ENCODE data around the gene CHD2. TPM values are rescaled to one million over a fixed set of nuclear protein-coding genes. Genes with fewer than 3 reads are reported as not detected.

Gene CHD2
- total RNA-seq, 1 donor from 2014 or later = 89.9 TPM

DNA sequence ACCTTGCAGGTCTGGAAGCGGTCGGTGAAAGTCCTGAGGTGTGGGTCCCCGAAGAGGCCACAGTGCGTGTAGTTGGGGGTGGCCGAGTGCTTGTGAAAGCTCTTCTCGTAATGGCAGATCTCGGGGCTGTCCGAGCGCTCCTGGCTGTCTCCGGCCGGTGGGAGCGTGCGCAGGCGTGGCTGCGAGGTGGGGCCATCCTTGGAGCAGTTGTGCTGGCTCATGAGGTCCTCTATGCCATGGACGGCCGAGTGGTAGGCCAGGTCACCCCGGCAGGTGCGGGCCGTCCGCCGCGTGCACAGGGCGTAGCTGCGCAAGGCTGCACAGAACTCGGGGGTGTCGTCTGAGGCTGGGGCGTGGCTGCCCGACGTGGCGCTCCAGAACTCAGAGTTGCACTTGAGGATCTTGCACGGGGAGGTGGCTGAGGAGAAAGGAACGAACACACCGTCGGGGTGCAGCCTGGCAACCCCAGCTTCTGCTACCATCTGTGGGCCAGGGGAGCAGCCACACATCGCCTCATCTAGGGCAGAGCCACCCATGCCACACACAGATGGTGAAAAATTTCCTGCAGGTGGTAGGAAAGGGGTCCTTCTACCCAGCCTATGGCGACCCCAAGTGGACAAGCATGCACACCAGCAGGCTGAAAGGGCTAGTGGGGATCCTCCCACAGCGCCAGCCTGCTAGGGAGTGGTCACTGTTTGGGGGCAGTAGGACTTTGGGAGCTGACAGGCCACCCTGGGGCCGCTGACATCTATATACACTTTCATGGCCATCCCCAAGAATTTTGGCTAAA is 152.2 kb downstream of the CHD2 start:
- H3K4me3 Mint-ChIP-seq (ENCODE audit: unreplicated experiment) = no peak overlapping the region
- TF ChIP-seq, protein P1, sequence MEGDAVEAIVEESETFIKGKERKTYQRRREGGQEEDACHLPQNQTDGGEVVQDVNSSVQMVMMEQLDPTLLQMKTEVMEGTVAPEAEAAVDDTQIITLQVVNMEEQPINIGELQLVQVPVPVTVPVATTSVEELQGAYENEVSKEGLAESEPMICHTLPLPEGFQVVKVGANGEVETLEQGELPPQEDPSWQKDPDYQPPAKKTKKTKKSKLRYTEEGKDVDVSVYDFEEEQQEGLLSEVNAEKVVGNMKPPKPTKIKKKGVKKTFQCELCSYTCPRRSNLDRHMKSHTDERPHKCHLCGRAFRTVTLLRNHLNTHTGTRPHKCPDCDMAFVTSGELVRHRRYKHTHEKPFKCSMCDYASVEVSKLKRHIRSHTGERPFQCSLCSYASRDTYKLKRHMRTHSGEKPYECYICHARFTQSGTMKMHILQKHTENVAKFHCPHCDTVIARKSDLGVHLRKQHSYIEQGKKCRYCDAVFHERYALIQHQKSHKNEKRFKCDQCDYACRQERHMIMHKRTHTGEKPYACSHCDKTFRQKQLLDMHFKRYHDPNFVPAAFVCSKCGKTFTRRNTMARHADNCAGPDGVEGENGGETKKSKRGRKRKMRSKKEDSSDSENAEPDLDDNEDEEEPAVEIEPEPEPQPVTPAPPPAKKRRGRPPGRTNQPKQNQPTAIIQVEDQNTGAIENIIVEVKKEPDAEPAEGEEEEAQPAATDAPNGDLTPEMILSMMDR (IDR thresholded peaks at IDR 0.05) = no peak
- no peak for DNase-seq (ENCODE audit: extremely low spot score, unreplicated experiment)
- no peaks in the 10 kb centered on the region for H3K4me1 Mint-ChIP-seq (ENCODE audit: unreplicated experiment)
- no peaks in the 10 kb centered on the region for H3K27me3 Mint-ChIP-seq (ENCODE audit: unreplicated experiment)
- no peaks in the 10 kb centered on the region for H3K9me3 Mint-ChIP-seq (ENCODE audit: unreplicated experiment)
- peaks cover 19% of the 10 kb centered on the region for H3K36me3 Mint-ChIP-seq (ENCODE audit: unreplicated experiment)
- H3K27ac Mint-ChIP-seq (ENCODE audit: unreplicated experiment) = no peak overlapping the region

DNA sequence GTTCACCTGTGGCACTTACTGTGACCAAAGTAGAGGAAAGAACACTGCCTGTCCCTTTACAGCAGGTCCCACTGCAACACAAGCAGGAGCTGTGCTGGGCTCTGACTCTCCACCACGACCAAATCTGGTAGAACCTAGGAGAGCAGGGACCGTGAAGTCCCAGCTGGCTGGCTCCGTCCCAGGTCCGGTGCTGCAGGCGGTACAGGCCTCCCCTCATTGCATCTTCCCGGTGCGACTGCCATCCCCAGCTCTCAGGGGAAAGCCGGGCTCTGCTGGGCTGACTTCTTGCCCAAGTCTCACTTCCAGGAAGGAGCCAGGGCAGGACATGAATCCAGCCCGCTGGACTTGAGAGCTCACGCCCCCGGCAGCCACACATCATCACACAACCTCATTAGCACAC is 155.1 kb downstream of the CHD2 start:
- Mint-ChIP-seq H3K36me3 (ENCODE audit: unreplicated experiment) (peaks cover 12% of the 10 kb centered on the region), H3K9me3 (ENCODE audit: unreplicated experiment) (no peaks in the 10 kb centered on the region), H3K4me3 (ENCODE audit: unreplicated experiment) (no peak overlapping the region), H3K27ac (ENCODE audit: unreplicated experiment) (no peak overlapping the region), H3K4me1 (ENCODE audit: unreplicated experiment) (peaks cover under 1% of the 10 kb centered on the region), H3K27me3 (ENCODE audit: unreplicated experiment) (no peaks in the 10 kb centered on the region)
- no peak for DNase-seq (ENCODE audit: extremely low spot score, unreplicated experiment)
- TF ChIP-seq, protein P1 (IDR thresholded peaks at IDR 0.05) = no peak

DNA sequence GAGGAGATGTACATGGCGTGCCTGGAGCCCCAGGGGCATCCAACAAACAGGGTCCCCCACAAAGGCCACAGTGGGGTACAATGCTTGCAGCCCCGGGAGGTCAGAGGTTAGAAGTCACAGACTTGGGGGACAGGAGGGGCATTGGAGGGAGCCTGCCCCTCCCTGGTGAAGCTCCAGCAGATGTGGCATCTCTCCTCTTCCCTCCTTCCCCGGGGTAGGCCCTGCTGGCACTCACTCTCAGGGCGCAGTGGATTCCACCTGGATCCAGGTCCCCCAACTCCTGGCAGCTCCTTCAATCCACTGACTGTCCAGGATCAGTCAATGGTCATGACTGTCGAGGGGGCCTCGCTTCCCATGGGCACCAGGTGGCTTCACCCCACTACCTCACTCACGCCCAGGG is 156.7 kb downstream of the CHD2 start:
- no peak for DNase-seq (ENCODE audit: extremely low spot score, unreplicated experiment)
- Mint-ChIP-seq H3K27me3 (ENCODE audit: unreplicated experiment) (no peaks in the 10 kb centered on the region), H3K9me3 (ENCODE audit: unreplicated experiment) (no peaks in the 10 kb centered on the region), H3K36me3 (ENCODE audit: unreplicated experiment) (peaks cover 9% of the 10 kb centered on the region), H3K4me3 (ENCODE audit: unreplicated experiment) (no peak overlapping the region), H3K4me1 (ENCODE audit: unreplicated experiment) (peaks cover 12% of the 10 kb centered on the region), H3K27ac (ENCODE audit: unreplicated experiment) (no peak overlapping the region)
- TF ChIP-seq, protein P1 (IDR thresholded peaks at IDR 0.05) = no peak

DNA sequence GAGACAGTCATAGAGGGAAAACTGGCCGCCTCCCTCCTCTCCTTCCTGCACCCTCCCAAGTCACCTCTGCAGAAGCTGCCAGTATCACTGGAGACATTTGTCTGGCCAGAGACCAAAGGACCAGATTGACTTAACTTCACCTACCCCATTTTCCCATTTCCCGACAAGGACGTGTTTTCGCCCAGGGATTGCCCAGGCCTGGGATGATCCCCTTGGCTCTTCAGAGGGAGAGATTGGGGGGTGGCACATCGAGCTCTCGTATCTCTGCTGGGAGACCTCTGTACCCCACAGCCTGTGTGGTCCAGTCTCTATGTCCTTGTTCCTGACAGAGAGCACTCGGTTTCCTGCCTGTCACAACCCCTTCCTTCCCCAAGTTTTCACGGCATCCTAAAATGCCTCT is 157.5 kb downstream of the CHD2 start:
- Mint-ChIP-seq H3K9me3 (ENCODE audit: unreplicated experiment) (no peaks in the 10 kb centered on the region), H3K27ac (ENCODE audit: unreplicated experiment) (no peak overlapping the region), H3K36me3 (ENCODE audit: unreplicated experiment) (peaks cover 8% of the 10 kb centered on the region), H3K4me1 (ENCODE audit: unreplicated experiment) (peaks cover 18% of the 10 kb centered on the region), H3K4me3 (ENCODE audit: unreplicated experiment) (no peak overlapping the region), H3K27me3 (ENCODE audit: unreplicated experiment) (no peaks in the 10 kb centered on the region)
- TF ChIP-seq, protein P1 (IDR thresholded peaks at IDR 0.05) = no peak
- DNase-seq (ENCODE audit: extremely low spot score, unreplicated experiment) = no peak

DNA sequence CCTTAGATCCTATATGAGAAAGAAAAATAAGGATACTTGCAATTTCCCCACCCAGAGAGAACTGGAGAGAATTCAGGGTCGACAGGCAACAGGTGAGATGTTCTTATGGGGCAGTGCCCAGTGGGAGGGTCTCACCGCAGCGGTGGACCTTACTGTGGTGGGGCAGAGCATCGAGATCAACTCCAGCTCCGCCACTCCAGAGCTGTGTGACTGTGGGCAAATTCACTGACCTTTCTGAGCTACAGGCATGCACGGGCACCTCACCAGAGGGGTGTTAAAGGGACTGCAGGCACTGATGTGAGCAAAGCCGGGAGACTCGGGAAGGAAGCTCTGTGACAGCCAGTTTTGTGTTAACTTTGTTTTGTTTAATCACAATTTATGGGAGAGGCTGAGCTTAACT is 158.0 kb downstream of the CHD2 start:
- peaks cover 22% of the 10 kb centered on the region for H3K4me1 Mint-ChIP-seq (ENCODE audit: unreplicated experiment)
- H3K9me3 Mint-ChIP-seq (ENCODE audit: unreplicated experiment) = no peaks in the 10 kb centered on the region
- DNase-seq (ENCODE audit: extremely low spot score, unreplicated experiment) = no peak
- H3K36me3 Mint-ChIP-seq (ENCODE audit: unreplicated experiment) = peaks cover 8% of the 10 kb centered on the region
- TF ChIP-seq, protein P1 (IDR thresholded peaks at IDR 0.05) = no peak
- no peak overlapping the region for H3K4me3 Mint-ChIP-seq (ENCODE audit: unreplicated experiment)
- H3K27me3 Mint-ChIP-seq (ENCODE audit: unreplicated experiment) = no peaks in the 10 kb centered on the region
- no peak overlapping the region for H3K27ac Mint-ChIP-seq (ENCODE audit: unreplicated experiment)

Data from osteocyte (in vitro differentiated cells).